Retinal pigment epithelial cell (primary cell): Measurements from ENCODE around the gene NUDT2.

Experiments used
- DNase-seq: peaks from one replicate; pipeline ENCODE4 v3.0.0-alpha.2; 2010; ENCODE audit warnings: low read depth
- H3K4me3 ChIP-seq: 2 replicates; pipeline ENCODE4 v1.5.1; 2011; ENCODE audit warnings: mild to moderate bottlenecking, low read length, control low read depth, moderate library complexity
- TF ChIP-seq, protein P1 (sequence below): conservative IDR thresholded peaks from 2 replicates; pipeline ENCODE4 v1.5.1; 2011; ENCODE audit warnings: low read depth, low read length, control low read depth, inconsistent platforms

Gene NUDT2

DNA sequence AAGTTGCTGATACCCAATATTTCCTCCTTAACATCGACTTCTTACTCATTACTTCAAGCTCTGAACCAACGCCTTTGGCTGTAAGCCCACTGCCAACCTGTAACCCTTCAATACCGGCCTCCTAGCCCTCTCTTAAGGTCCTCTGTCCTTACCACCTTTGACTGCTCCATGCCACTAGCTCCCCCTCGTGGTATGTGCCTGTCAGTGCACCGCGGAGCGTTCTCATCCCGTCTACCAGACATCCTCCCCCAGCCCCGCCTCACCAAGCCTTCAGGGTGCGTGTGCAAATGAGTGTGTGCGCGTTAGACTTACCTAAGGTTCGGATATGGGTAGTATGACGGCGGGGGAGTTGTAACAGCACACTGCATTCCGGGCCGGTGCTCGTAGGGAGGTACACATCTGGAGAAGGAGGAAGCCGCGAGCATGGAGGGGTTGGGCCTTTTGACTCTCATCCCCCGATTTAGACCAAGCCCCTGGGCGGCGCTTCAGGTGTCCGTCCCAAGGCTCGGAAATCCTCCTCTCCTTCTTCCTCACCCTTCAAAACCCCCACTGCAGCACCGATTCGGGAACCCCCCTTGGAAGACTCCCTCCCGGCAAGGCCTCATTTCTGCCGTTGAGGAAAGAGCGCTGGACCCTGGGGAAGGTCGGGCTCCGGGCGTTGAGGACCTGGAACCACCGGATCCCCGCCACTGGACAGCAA is 50.1 kb downstream of the NUDT2 start:
- peak; percentile 22 for DNase-seq
- H3K4me3 ChIP-seq: peak overlapping the region; percentile 46
- TF ChIP-seq, protein P1, sequence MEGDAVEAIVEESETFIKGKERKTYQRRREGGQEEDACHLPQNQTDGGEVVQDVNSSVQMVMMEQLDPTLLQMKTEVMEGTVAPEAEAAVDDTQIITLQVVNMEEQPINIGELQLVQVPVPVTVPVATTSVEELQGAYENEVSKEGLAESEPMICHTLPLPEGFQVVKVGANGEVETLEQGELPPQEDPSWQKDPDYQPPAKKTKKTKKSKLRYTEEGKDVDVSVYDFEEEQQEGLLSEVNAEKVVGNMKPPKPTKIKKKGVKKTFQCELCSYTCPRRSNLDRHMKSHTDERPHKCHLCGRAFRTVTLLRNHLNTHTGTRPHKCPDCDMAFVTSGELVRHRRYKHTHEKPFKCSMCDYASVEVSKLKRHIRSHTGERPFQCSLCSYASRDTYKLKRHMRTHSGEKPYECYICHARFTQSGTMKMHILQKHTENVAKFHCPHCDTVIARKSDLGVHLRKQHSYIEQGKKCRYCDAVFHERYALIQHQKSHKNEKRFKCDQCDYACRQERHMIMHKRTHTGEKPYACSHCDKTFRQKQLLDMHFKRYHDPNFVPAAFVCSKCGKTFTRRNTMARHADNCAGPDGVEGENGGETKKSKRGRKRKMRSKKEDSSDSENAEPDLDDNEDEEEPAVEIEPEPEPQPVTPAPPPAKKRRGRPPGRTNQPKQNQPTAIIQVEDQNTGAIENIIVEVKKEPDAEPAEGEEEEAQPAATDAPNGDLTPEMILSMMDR: peak; percentile 98

DNA sequence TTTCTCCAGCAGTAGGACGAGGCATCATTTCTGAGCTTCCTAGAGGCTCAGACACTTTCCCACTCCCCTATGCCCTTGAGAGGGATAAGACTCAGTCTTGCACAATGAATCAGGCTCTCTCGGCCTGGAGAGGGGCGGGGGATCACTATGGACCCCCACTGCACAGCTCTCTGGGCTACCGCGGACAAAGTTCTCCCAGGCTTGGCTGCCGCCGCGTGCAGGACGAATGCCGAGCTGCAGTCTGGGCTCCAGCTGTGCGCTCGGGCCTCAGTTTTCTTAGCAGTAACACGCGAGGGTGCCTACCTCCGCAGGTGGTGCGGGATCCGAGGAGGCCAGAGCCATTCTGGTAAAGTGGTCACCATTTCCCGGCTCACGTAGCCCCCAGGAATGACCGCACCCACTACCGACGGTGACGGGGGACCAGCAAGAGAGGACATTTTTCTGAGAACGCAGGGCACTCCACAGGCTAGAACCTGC is 50.7 kb downstream of the NUDT2 start:
- DNase-seq: no peak
- H3K4me3 ChIP-seq: no peak overlapping the region
- TF ChIP-seq, protein P1: no peak

DNA sequence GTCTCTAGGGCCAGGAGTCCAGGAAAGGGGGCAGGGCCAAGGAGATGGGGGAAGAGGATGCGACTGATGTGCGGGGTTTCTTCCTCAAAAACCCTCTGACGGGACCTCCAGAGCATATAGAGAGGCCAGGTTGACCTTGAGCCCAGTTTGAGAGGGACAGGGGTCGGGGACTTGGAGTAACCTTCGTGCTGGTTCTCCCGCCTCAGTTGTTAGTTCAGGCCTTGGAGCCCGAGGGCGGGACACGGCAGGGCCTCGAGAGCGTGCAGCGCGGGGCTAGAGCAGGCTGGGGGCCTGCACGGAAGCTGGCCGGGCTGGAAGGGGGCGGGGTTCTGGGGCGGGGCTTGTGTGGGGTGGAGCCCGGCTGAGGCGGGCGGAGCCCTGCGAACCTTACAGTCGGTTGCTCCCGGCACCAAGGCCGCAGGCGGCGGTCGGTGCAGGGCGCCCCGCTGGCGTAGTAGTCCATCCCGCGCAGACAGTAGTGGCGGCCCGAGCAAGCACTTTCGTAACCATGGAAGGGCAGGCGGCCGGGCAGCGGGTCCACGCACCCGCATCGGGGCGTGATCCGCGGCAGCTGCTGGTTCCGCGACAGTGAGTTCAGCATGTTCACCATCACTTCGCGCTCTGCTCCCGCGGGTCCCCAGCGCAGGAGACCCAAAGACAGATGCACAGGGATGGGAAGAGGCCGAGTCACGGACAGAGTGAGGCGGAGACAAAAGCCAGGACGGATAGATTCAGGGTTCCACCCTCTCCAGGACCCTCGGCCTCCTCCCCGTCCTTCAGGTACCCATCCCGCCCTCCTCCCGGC is 51.3 kb downstream of the NUDT2 start:
- TF ChIP-seq, protein P1: no peak
- DNase-seq: peak; percentile 17
- peak overlapping the region; percentile 55 for H3K4me3 ChIP-seq

DNA sequence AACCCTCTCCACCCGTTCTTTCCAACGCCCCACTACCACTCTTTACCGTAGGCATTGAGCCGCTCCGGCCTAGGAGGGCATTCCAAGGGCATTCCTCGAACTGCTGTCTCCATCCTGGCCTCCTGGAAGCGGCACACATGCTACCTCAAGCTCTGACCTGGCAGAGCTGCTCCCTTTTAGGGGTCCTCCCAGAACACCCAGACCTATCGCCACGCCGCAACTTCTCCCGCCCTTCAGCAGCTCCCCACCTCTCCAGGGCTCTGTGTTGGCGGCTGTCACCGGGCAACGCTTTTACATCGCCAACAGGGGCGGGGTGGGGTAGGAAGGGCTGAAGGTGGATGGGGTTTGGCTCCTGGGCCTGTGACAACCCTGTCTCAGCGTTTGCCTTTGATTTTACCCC is 52.0 kb downstream of the NUDT2 start:
- DNase-seq: no peak
- TF ChIP-seq, protein P1: no peak
- peak overlapping the region; percentile 55 for H3K4me3 ChIP-seq

DNA sequence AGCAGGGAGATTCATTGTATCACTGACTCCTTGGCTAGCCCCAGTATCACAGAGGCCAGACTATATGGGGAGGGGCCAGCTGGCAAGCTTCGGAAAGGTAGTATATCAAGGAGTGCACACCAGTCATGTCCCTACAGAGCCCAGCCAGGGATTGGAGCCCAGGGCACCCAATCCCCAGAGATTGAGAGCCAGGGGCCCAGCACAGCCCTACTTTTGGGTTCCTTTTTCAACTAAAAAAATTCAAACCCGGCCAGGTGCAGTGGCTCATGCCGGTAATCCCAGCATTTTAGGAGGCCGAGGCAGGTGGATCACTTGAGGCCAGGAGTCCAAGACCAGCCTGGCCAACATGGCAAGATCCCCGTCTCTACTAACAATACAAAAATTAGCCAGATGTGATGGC is 52.7 kb downstream of the NUDT2 start:
- H3K4me3 ChIP-seq: no peak overlapping the region
- TF ChIP-seq, protein P1: no peak
- DNase-seq: no peak

DNA sequence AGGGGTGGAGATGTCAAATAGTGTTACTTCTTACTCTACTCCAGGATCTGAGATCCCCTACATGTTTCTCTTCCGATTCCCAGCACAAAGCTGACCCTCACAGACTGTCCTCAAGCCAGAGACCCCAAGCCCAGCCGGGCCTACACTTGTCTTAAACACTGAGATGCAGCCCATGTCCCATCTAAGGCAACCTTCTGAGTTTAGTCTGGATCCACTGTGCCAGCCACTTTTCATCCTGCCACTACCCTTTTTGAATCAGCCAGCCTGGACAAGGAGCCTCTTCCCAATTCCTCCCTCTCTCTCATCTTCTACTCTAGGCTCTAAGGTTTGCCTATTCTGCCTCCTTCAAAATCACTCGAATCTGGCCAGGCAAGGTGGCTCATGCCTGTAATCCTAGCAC is 53.5 kb downstream of the NUDT2 start:
- no peak overlapping the region for H3K4me3 ChIP-seq
- DNase-seq: no peak
- TF ChIP-seq, protein P1: no peak
